K562 (cell line): ENCODE results near the gene CEP128. TPM values are rescaled to one million over a fixed set of nuclear protein-coding genes. Genes with fewer than 3 reads are reported as not detected.

ENCODE experiments used
- ATAC-seq: fragments of 200-7000 bp; cut with Tn5 transposase; 3 replicates; pipeline ENCODE4 v1.9.1; 2020; ENCODE audit warnings: moderate library complexity
- BruUV-seq: library from RNA; stranded (reverse); fragments of 400-500 nt; replicated peaks from 2 replicates; lab custom pipeline; 2021; lab: Mats Ljungman, UMichigan
- CTCF ChIA-PET: fragments of 300-600 bp; formaldehyde crosslinking; extraction: SDS; loops from one replicate; lab custom pipeline; 2021; ENCODE audit warnings: low intra/inter-chr PET ratio; lab: Yijun Ruan, JAX
- POLR2A ChIA-PET: fragments of 300-600, 350-650 bp; sonication (Branson Sonifier 250); formaldehyde crosslinking; extraction: SDS; loops from one replicate; lab custom pipeline; 2021; ENCODE audit warnings: antibody characterized with exemption, inconsistent platforms; lab: Yijun Ruan, JAX
- DNase-seq, 4 experiments: peaks; one replicate each; pipeline versions ENCODE4 v3.0.0 to v3.0.0-alpha.2; 2011 to 2018; ENCODE audit warnings: low spot score in 3 of 4, mixed read lengths in 3 of 4; ENCODE audit errors: extremely low read depth in 1 of 4
- FAIRE-seq: peaks from 2 replicates; lab custom pipeline; 2011; peaks lifted over from hg19 to GRCh38; lab: Jason Lieb, UNC
- H2AFZ ChIP-seq: 2 replicates; pipeline ENCODE4 v1.6.0; 2011; ENCODE audit warnings: low read depth, low read length, control low read depth, inconsistent platforms
- H3K27ac ChIP-seq: fragments of 200-600 bp; 3 replicates; pipeline ENCODE4 v1.8.0; 2011; ENCODE audit warnings: low read depth, mild to moderate bottlenecking, control low read depth, inconsistent platforms, low read length, moderate library complexity, mixed read lengths; ENCODE audit errors: extremely low read depth
- H3K27me3 ChIP-seq, 2 experiments: fragments of 300-600 bp in 1 of 2; 2 replicates in 1 of 2; 3 replicates in 1 of 2; pipeline versions ENCODE4 v1.6.0 to v1.8.0; 2011; ENCODE audit warnings: inconsistent platforms in 2 of 2, low read length in 2 of 2, mild to moderate bottlenecking in 1 of 2, mixed read lengths in 1 of 2, moderate library complexity in 1 of 2; ENCODE audit not compliant: control insufficient read depth in 2 of 2, insufficient read depth in 2 of 2
- H3K36me3 ChIP-seq: fragments of 300-600 bp; 3 replicates; pipeline ENCODE4 v1.8.0; 2011; ENCODE audit warnings: mild to moderate bottlenecking, low read length, inconsistent platforms; ENCODE audit not compliant: control insufficient read depth, insufficient read depth
- H3K4me1 ChIP-seq, 2 experiments: fragments of 200-600 bp in 1 of 2; replicated peaks in 1 of 2; 2 replicates in 1 of 2; 3 replicates in 1 of 2; pipeline versions ENCODE4 v1.5.1 to v1.8.0; 2011; ENCODE audit warnings: inconsistent platforms in 2 of 2, low read length in 2 of 2, mild to moderate bottlenecking in 1 of 2, mixed read lengths in 1 of 2, moderate library complexity in 1 of 2; ENCODE audit not compliant: control insufficient read depth in 2 of 2, insufficient read depth in 2 of 2
- H3K4me2 ChIP-seq: 2 replicates; pipeline ENCODE4 v1.6.1; 2011; ENCODE audit warnings: low read length, control low read depth, inconsistent platforms, mixed read lengths; ENCODE audit not compliant: insufficient read depth
- H3K4me3 ChIP-seq: fragments of 200-600 bp; sonication (generic), shearing (Covaris generic); 2 replicates; pipeline ENCODE4 v1.5.1; 2016; ENCODE audit warnings: control low read depth, inconsistent platforms
- H3K79me2 ChIP-seq: fragments of 200-600 bp; 3 replicates; pipeline ENCODE4 v1.8.0; 2011; ENCODE audit warnings: low read length, inconsistent platforms; ENCODE audit not compliant: control insufficient read depth, insufficient read depth
- H3K9ac ChIP-seq, 2 experiments: 2 replicates each; pipeline versions ENCODE4 v1.6.0 to v1.6.1; 2011; ENCODE audit warnings: low read depth in 2 of 2, low read length in 2 of 2, control low read depth in 1 of 2, inconsistent platforms in 1 of 2, mild to moderate bottlenecking in 1 of 2, mixed read lengths in 1 of 2; ENCODE audit not compliant: insufficient read depth in 1 of 2
- H3K9me1 ChIP-seq: one replicate; pipeline ENCODE4 v1.6.0; 2011; ENCODE audit warnings: inconsistent platforms, mild to moderate bottlenecking, low read length, moderate library complexity; ENCODE audit not compliant: control insufficient read depth, insufficient read depth
- H3K9me3 ChIP-seq: replicated peaks from 2 replicates; pipeline ENCODE4 v1.5.1; 2011; ENCODE audit warnings: low read depth, low read length, inconsistent platforms; ENCODE audit not compliant: control insufficient read depth, insufficient read depth
- H4K20me1 ChIP-seq: replicated peaks from 2 replicates; pipeline ENCODE4 v1.6.1; 2011; ENCODE audit warnings: low read length, inconsistent platforms, mixed read lengths; ENCODE audit not compliant: control insufficient read depth, insufficient read depth
- ARNT ChIP-seq, 2 experiments: fragments of 450-650 bp; IDR thresholded peaks; 2 replicates each; pipeline ENCODE4 v1.6.1; 2016; ENCODE audit warnings: mild to moderate bottlenecking in 1 of 2
- IFI16 ChIP-seq: fragments of 250-450 bp; sonication (Bioruptor Pico); IDR thresholded peaks from 2 replicates; pipeline ENCODE4 v2.1.2; 2022; ENCODE audit warnings: mild to moderate bottlenecking, inconsistent platforms
- LCOR ChIP-seq: sonication (generic); formaldehyde crosslinking; IDR thresholded peaks from 2 replicates; pipeline ENCODE4 v1.8.0; 2022; ENCODE audit warnings: mild to moderate bottlenecking, missing genetic modification reagents
- POLR3A ChIP-seq: IDR thresholded peaks from 2 replicates; pipeline ENCODE4 v1.6.1; 2011; ENCODE audit warnings: borderline replicate concordance, mild to moderate bottlenecking, moderate library complexity; ENCODE audit not compliant: insufficient read length, insufficient read depth; ENCODE audit errors: extremely low read depth
- PREB ChIP-seq: sonication (generic); formaldehyde crosslinking; IDR thresholded peaks from 2 replicates; pipeline ENCODE4 v1.8.1; 2023; ENCODE audit warnings: mild to moderate bottlenecking, missing genetic modification reagents
- RAD51 ChIP-seq: fragments of 450-650 bp; IDR thresholded peaks from 2 replicates; pipeline ENCODE4 v1.7.1; 2016; ENCODE audit warnings: low read depth, mild to moderate bottlenecking, borderline replicate concordance
- RBM39 ChIP-seq: fragments of 200-400 bp; formaldehyde crosslinking; optimal IDR thresholded peaks from 2 replicates; pipeline ENCODE3; 2018; ENCODE audit warnings: low read depth, low read length
- STAT5B ChIP-seq: fragments of 250-450 bp; sonication (Bioruptor Pico); IDR thresholded peaks from 2 replicates; pipeline ENCODE4 v1.8.0; 2021; ENCODE audit warnings: mild to moderate bottlenecking, inconsistent platforms
- ZNF707 ChIP-seq: fragments of 250-450 bp; sonication (Bioruptor Pico); conservative IDR thresholded peaks from 2 replicates; pipeline ENCODE4 v1.8.0; 2022; ENCODE audit warnings: inconsistent platforms, mild to moderate bottlenecking, moderate library complexity
- WGBS: fragments of 100-300 bp; shearing (Covaris generic); methylation state at CpG from one replicate; pipeline ENCODE4 v1.1.6; 2016; ENCODE audit warnings: low coverage, mixed read lengths; ENCODE audit not compliant: insufficient coverage; ENCODE audit errors: missing lambda C conversion rate; 5-methylcytosine and 5-hydroxymethylcytosine counted together
- in situ Hi-C: fragments of 300-500 bp; cut with MboI; formaldehyde crosslinking; loops from 4 replicates; pipeline ENCODE4 v1.15.0; 2018; ENCODE audit warnings: inconsistent platforms, mixed read lengths
- intact Hi-C: fragments of 100-400 bp; cut with micrococcal nuclease; formaldehyde crosslinking; loops from 2 replicates; pipeline ENCODE4 v1.14.2; 2022
- polyA plus RNA-seq, 8 experiments: library from polyadenylated mRNA; depleted of rRNA in 4 of 8; stranded (reverse) in 5 of 8; unstranded in 3 of 8; fragments of >200 nt; fragmentation: Nextera tagmentation in 2 of 8; fragmentation: Illumina TruSeq in 1 of 8; extraction: Ambion mirVana in 2 of 8; extraction: Trizol in 1 of 8; gene quantifications; 2 replicates each; pipeline versions ENCODE4 v1.2.1 to v1.2.3, GENCODE V29; 2011 to 2014; ENCODE audit warnings: inconsistent platforms in 1 of 8, missing spikeins in 1 of 8
- total RNA-seq, 7 experiments: library from RNA; depleted of rRNA in 6 of 7; stranded (reverse); fragments of >200 nt in 6 of 7; fragmentation: Illumina TruSeq in 2 of 7; extraction: Trizol in 2 of 7; gene quantifications; 2 replicates each; pipeline versions ENCODE4 v1.2.1 to v1.2.3, GENCODE V29; 2011 to 2021; ENCODE audit warnings: low replicate concordance in 1 of 7

The CEP128 gene
- total and polyA plus RNA-seq, 9 of the 15 experiments (the other 6 are each of a cell fraction or from before 2014, with no cell fraction given): 2.3 to 9.2 (median 4.6) TPM

GRCh38 chr14:80663541-80663940 lies 278.0 kb downstream of the CEP128 start:
- in situ Hi-C loops: no loop called here
- Histone ChIP-seq H2AFZ (no peak overlapping the region), H3K36me3 (no peaks in the 10 kb centered on the region), H3K9me3 (no peaks in the 10 kb centered on the region)
- TF ChIP-seq PREB (CRISPR knock-in tag) (no peak), IFI16 (no peak), RBM39 (no peak)
- TF ChIP-seq, all 486 proteins: peak for 0
- ChIA-PET CTCF (no interaction called here), POLR2A (no interaction called here)
- intact Hi-C loops: no loop called here
- BruUV-seq: no TSS peak
- Histone ChIP-seq H3K4me3 (no peak overlapping the region), H3K4me1 (no peaks in the 10 kb centered on the region), H3K9me1 (no peaks in the 10 kb centered on the region), H3K4me2 (no peak overlapping the region), H4K20me1 (no peaks in the 10 kb centered on the region), H3K79me2 (no peaks in the 10 kb centered on the region), H3K27ac (no peak overlapping the region), H3K9ac (no peak overlapping the region), H3K27me3 (no peaks in the 10 kb centered on the region)
- FAIRE-seq: no peak
- 0% methylated on average over 2 of the region's 2 CpGs for WGBS
- DNase-seq: no peak
- no peak for ATAC-seq

- no peaks in the 10 kb centered on the region for H3K79me2 ChIP-seq
- DNase-seq (no peak), ATAC-seq (no peak), FAIRE-seq (no peak)
- H3K36me3 ChIP-seq: no peaks in the 10 kb centered on the region
- ChIA-PET POLR2A (no interaction called here), CTCF (no interaction called here)
- H3K4me3 ChIP-seq: no peak overlapping the region
- H3K4me1 ChIP-seq: no peaks in the 10 kb centered on the region
- no peaks in the 10 kb centered on the region for H3K27me3 ChIP-seq
- H3K27ac ChIP-seq: no peak overlapping the region
- no TSS peak for BruUV-seq
- intact Hi-C loops: no loop called here
- no peak overlapping the region for H3K4me2 ChIP-seq
- no peaks in the 10 kb centered on the region for H3K9me3 ChIP-seq
- H4K20me1 ChIP-seq: no peaks in the 10 kb centered on the region
- no peak overlapping the region for H2AFZ ChIP-seq
- in situ Hi-C loops: no loop called here
- H3K9me1 ChIP-seq: no peaks in the 10 kb centered on the region
- no peak overlapping the region for H3K9ac ChIP-seq
- 27% methylated on average over 2 of the region's 2 CpGs for WGBS
- no peak for TF ChIP-seq LCOR (CRISPR knock-in tag)
- TF ChIP-seq POLR3A: no peak
- no peak for TF ChIP-seq ARNT (IDR thresholded peaks at IDR 0.05)
- no peak for TF ChIP-seq RAD51
- no peak for TF ChIP-seq ZNF707
- TF ChIP-seq STAT5B (CRISPR knock-in tag): no peak
Observed at GRCh38 chr14:80659783-80660182, 281.8 kb downstream of the CEP128 start.
